ENCODE data around the gene CHPF2.

DNA sequence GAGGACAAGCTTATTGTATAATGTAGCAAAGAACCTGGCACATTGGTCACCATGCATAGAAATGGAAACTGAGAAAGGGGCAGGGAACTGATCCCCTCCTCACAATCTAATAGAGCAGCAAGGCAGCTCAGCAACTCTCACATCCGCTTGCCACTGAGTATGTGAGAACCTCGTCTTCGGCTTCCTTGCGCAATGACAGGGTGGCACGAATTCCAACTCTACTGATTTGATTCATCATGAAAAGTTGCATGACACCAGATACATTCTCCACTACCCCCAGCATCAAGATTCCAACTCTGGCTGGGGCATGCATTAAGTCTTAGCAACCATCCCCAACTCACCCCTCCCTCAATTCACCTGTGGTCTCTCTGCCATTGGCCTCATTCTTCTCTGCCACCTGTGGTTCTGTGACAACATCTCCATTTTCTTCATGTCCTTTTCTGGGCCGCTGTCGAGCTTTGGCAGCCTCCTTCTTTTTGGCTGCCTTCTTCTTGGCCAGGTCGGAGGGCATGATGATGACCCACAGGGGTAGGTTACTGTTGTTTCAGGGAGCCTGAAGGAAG is 6.3 kb upstream of the CHPF2 start:
- no peak for TF ChIP-seq POLR2A (IDR thresholded peaks at IDR 0.05; ENCODE audit: low read length)
- TF ChIP-seq GATA1 (IDR thresholded peaks at IDR 0.05; ENCODE audit: low read depth, low read length): no peak
